Left lung (tissue), 10 donors: ENCODE data around the gene RMC1. TPM values are rescaled to one million over a fixed set of nuclear protein-coding genes. Genes with fewer than 3 reads are reported as not detected.

ENCODE experiments used
- ATAC-seq: fragments of 200-7000 bp; cut with Tn5 transposase; one replicate; pipeline ENCODE4 v1.9.1; 2020; ENCODE audit warnings: moderate library complexity
- DNase-seq, 4 donors: peaks; one replicate each; pipeline ENCODE4 v3.0.0-alpha.2; 2013 to 2020
- H3K27ac ChIP-seq, 2 donors: fragments of 200-600 bp; sonication (generic) in 1 of 2; one replicate each; pipeline versions ENCODE4 v1.5.0 to v1.8.0; 2020 to 2021
- H3K27me3 ChIP-seq, 2 donors: fragments of 200-600 bp; sonication (generic) in 1 of 2; one replicate each; pipeline versions ENCODE4 v1.5.0 to v1.8.0; 2020 to 2021
- H3K36me3 ChIP-seq, 2 donors: fragments of 200-600 bp; sonication (generic) in 1 of 2; one replicate each; pipeline versions ENCODE4 v1.5.0 to v1.8.0; 2020 to 2021
- H3K4me1 ChIP-seq, 2 donors: fragments of 200-600 bp; one replicate each; pipeline ENCODE4 v1.8.0; 2021
- H3K4me3 ChIP-seq, 2 donors: fragments of 200-600 bp; sonication (generic) in 1 of 2; one replicate each; pipeline versions ENCODE4 v1.5.0 to v1.8.0; 2020 to 2021; ENCODE audit warnings: mild to moderate bottlenecking in 1 of 2
- H3K9me3 ChIP-seq, 2 donors: fragments of 200-600 bp; sonication (generic) in 1 of 2; one replicate each; pipeline versions ENCODE4 v1.5.0 to v1.8.0; 2020 to 2021
- intact Hi-C, 2 donors: fragments of 100-400 bp; cut with DNase I; formaldehyde crosslinking; loops; one replicate each; pipeline versions ENCODE4 v1.11.2 to v1.14.2; 2022
- polyA plus RNA-seq, 6 donors: library from polyadenylated mRNA; unstranded; fragments of 120-200 nt; gene quantifications; one replicate each; pipeline ENCODE4 v1.2.1, GENCODE V29; 2013; ENCODE audit not compliant: insufficient read length in 6 of 6
- total RNA-seq, 2 donors: library from RNA; stranded (reverse); fragmentation: NEBNext Ultra II Directional; extraction: Animal tissue kit (Norgen Biotek cat#: 25700); gene quantifications; one replicate each; pipeline ENCODE4 v1.2.1, GENCODE V29; 2021
- TF ChIP-seq, protein P1 (sequence below), 2 donors: fragments of 200-600 bp; sonication (generic) in 1 of 2; IDR thresholded peaks; one replicate each; pipeline versions ENCODE4 v1.5.0 to v1.8.0; 2021; ENCODE audit warnings: antibody characterized with exemption in 2 of 2
- donor health status: DM: no; HTN: yes; CAD: no.
- donor health status: DM: no; HTN: no; CAD: no.

RMC1 gene
- total and polyA plus RNA-seq, 8 donors = 23.5 to 37.9 (median 27.2) TPM

DNA sequence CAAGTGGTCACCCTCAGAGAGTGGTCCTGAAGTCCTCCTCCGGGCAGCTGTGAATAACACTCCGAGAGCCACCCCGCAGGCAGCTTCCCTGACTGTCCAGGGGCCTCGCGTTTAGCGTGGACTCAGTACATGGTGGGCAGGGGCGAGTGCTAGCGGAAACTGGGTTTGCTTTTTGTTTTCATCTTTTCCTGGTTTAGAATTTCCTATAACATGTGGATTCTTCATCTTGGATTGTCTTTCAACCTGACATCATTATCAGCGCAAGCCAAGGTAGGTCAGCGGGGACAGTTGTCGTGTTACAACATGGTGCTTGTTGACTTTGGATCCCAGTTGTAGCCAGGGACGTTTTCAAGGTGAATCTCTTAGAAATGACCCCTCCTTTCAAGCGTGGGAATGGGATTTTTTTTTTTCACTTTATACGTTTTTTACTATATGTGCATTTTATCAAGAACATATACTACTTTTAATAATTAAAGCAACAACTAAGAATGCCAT, 20.9 kb downstream of the RMC1 start:
- Histone ChIP-seq H3K36me3 (peaks cover 0 to 100% of the 10 kb centered on the region in 2 donors), H3K27ac (peak overlapping the region in 1 of 2 donors; percentile 49), H3K9me3 (no peaks in the 10 kb centered on the region), H3K27me3 (no peaks in the 10 kb centered on the region), H3K4me1 (peaks cover 10 to 51% of the 10 kb centered on the region in 2 donors), H3K4me3 (no peak overlapping the region)
- no peak for DNase-seq
- intact Hi-C loops = no loop called here
- TF ChIP-seq, protein P1, sequence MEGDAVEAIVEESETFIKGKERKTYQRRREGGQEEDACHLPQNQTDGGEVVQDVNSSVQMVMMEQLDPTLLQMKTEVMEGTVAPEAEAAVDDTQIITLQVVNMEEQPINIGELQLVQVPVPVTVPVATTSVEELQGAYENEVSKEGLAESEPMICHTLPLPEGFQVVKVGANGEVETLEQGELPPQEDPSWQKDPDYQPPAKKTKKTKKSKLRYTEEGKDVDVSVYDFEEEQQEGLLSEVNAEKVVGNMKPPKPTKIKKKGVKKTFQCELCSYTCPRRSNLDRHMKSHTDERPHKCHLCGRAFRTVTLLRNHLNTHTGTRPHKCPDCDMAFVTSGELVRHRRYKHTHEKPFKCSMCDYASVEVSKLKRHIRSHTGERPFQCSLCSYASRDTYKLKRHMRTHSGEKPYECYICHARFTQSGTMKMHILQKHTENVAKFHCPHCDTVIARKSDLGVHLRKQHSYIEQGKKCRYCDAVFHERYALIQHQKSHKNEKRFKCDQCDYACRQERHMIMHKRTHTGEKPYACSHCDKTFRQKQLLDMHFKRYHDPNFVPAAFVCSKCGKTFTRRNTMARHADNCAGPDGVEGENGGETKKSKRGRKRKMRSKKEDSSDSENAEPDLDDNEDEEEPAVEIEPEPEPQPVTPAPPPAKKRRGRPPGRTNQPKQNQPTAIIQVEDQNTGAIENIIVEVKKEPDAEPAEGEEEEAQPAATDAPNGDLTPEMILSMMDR (IDR thresholded peaks at IDR 0.05) = no peak
- ATAC-seq = no peak

DNA sequence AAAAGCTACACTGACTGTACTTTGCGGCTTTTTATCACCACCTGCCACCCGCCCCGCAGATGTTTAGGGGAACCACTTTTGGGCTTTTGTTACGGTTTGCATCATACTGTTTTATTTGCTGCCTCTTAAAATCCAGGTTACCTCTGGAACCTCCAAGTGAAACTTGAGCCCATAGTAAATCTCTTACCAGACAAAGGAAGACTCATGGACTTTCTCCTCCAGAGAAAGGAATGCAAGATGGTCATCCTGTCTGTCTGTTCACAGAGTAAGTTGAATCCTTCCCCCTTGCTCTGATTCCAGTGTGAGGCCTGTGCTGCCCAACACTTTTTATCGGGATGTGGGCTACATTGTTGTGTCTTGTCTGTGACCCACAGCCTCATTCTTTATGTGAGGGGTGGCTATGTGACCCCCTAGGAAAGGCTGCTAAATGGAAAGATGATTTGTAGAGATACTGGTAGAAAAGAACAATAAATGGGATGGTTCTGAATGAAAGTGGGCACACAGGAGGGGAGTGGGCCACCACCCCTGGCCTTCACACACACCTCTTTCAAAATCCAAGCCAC, 23.3 kb downstream of the RMC1 start:
- TF ChIP-seq, protein P1 (IDR thresholded peaks at IDR 0.05) = no peak
- H3K27me3 ChIP-seq = no peaks in the 10 kb centered on the region
- peaks cover 0 to 100% of the 10 kb centered on the region in 2 donors for H3K36me3 ChIP-seq
- intact Hi-C loops = no loop called here
- peaks cover 10 to 61% of the 10 kb centered on the region in 2 donors for H3K4me1 ChIP-seq
- DNase-seq (no peak), ATAC-seq (no peak)
- no peak overlapping the region for H3K27ac ChIP-seq
- H3K4me3 ChIP-seq = no peak overlapping the region
- no peaks in the 10 kb centered on the region for H3K9me3 ChIP-seq

DNA sequence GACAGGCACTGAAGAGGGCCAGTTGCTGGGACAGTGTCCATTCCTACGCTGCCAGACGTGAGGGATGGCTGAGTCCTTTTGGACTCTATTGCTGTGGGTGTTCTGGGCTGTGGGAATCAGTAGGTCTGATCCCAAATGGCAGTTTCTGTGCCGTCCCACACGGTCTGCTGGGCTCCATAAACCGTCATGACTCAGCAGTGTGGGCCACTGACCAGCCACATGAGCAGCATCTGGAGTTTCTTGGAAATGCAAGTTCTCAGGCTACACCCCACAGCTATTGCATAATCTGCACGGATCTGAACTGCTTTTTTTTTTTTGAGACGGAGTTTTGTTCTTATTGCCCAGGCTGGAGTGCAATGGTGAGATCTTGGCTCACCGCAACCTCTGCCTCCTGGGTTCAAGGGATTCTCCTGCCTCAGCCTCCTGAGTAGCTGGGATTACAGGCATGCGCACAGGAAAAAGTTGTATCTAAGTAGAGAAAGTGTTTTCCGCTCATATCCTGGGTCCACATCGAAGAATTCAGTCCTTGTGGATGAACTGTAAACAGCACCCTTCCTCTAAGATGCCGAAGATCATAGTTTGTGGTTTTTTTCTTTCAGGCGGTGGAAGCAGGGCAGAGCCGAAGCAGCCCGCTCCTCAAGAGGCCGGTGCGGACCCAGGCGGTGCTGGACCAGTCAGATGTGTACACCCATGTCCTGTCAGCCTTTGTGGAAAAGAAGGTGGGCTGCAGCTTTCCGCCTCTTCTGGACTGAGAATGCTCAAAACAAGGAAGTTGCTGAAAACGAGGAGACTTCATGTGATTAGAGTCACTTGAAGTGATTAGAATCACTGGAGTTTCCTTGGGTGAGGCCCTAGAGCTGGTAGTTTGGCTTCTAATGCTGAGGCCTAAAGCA, 25.5 kb downstream of the RMC1 start:
- Histone ChIP-seq H3K36me3 (peaks cover 0 to 100% of the 10 kb centered on the region in 2 donors), H3K4me1 (peaks cover 0 to 38% of the 10 kb centered on the region in 2 donors), H3K9me3 (no peaks in the 10 kb centered on the region), H3K27me3 (no peaks in the 10 kb centered on the region), H3K4me3 (no peak overlapping the region), H3K27ac (peak overlapping the region; percentile 24 to 53)
- DNase-seq (peak in 1 of 4 donors; percentile 75), ATAC-seq (peak; percentile 57)
- TF ChIP-seq, protein P1 (IDR thresholded peaks at IDR 0.05) = no peak
- intact Hi-C loops = no loop called here

DNA sequence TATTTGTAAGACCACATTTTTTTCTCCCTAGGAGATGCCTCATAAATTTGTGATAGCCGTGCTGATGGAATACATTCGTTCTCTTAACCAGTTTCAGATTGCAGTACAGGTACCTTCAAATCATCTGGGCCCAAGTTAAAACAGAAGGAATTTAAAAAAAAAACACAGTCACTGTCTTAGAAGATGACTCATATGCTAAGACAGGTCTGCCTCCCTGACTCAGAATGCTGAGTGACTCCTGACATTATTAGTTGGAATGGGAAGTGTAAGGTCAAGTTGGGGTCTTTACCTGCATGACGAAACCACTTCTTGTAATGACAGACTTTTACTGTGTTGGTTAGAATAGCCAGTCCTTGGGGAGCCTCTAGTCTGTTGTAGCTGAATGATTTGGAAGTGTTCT, 26.3 kb downstream of the RMC1 start:
- no peak for DNase-seq
- Histone ChIP-seq H3K27me3 (no peaks in the 10 kb centered on the region), H3K4me1 (peaks cover 0 to 30% of the 10 kb centered on the region in 2 donors), H3K4me3 (no peak overlapping the region), H3K36me3 (peaks cover 0 to 100% of the 10 kb centered on the region in 2 donors), H3K9me3 (no peaks in the 10 kb centered on the region), H3K27ac (peak overlapping the region in 1 of 2 donors; percentile 24)
- intact Hi-C loops = no loop called here
- peak; percentile 25 for ATAC-seq
- TF ChIP-seq, protein P1 (IDR thresholded peaks at IDR 0.05) = no peak

DNA sequence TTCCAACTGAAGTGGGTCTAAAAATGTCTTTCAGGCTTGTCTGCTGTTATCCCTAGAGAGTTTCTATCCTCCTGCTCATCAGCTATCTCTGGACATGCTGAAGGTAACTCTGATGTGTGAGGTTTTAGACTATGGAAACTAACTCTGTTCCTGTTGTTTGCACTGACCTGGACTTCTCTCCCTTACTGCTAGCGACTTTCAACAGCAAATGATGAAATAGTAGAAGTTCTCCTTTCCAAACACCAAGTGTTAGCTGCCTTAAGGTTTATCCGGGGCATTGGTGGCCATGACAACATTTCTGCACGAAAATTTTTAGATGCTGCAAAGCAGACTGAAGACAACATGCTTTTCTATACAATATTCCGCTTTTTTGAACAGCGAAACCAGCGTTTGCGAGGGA, 26.9 kb downstream of the RMC1 start:
- H3K4me3 ChIP-seq = no peak overlapping the region
- DNase-seq = no peak
- no peaks in the 10 kb centered on the region for H3K9me3 ChIP-seq
- peaks cover 0 to 100% of the 10 kb centered on the region in 2 donors for H3K36me3 ChIP-seq
- TF ChIP-seq, protein P1 (IDR thresholded peaks at IDR 0.05) = no peak
- ATAC-seq = peak; percentile 11
- intact Hi-C loops = no loop called here
- peaks cover 0 to 30% of the 10 kb centered on the region in 2 donors for H3K4me1 ChIP-seq
- peak overlapping the region in 1 of 2 donors; percentile 24 for H3K27ac ChIP-seq
- no peaks in the 10 kb centered on the region for H3K27me3 ChIP-seq
